Keratinocyte (primary cell): Measurements from ENCODE around the gene MZT2A. TPM values are rescaled to one million over a fixed set of nuclear protein-coding genes. Genes with fewer than 3 reads are reported as not detected.
A peak's percentile ranks its signal among the peaks of the same experiment; 100 is the strongest.
"Not testable (repeated sequence)": the region's sequence is repeated elsewhere in the genome, so short reads cannot be mapped to it uniquely, and the experiment has no call there.

Experiments used
- DNase-seq: peaks from one replicate; pipeline ENCODE4 v3.0.0-alpha.2; 2011; ENCODE audit warnings: low read depth, missing footprints, low spot score
- FAIRE-seq: peaks from 2 replicates; lab custom pipeline; 2011; peaks lifted over from hg19 to GRCh38; lab: Jason Lieb, UNC
- H2AFZ ChIP-seq: 2 replicates; pipeline ENCODE4 v1.6.0; 2012; ENCODE audit warnings: low read length, control low read depth, inconsistent platforms; ENCODE audit not compliant: control insufficient read depth
- H3K27ac ChIP-seq: 2 replicates; pipeline ENCODE4 v1.5.1; 2011; ENCODE audit warnings: low read length; ENCODE audit not compliant: control insufficient read depth, insufficient read depth
- H3K27me3 ChIP-seq: 3 replicates; pipeline ENCODE4 v1.6.0; 2011; ENCODE audit warnings: low read length; ENCODE audit not compliant: control insufficient read depth, insufficient read depth; ENCODE audit errors: extremely low read depth
- H3K36me3 ChIP-seq, 2 experiments: 2 replicates in 1 of 2; 3 replicates in 1 of 2; pipeline ENCODE4 v1.5.1; 2011; ENCODE audit warnings: low read length in 2 of 2, mild to moderate bottlenecking in 1 of 2; ENCODE audit not compliant: control insufficient read depth in 2 of 2, insufficient read depth in 2 of 2; ENCODE audit errors: extremely low read depth in 1 of 2
- H3K4me1 ChIP-seq: 3 replicates; pipeline ENCODE4 v1.5.1; 2011; ENCODE audit warnings: low read length; ENCODE audit not compliant: control insufficient read depth, insufficient read depth; ENCODE audit errors: extremely low read depth
- H3K4me2 ChIP-seq: 3 replicates; pipeline ENCODE4 v1.6.0; 2011; ENCODE audit warnings: low read depth, low read length; ENCODE audit not compliant: control insufficient read depth, insufficient read depth; ENCODE audit errors: extremely low read depth
- H3K4me3 ChIP-seq, 3 experiments: fragments of 200-600 bp in 1 of 3; sonication (generic) in 1 of 3; 2 replicates in 2 of 3; 3 replicates in 1 of 3; pipeline ENCODE4 v1.5.1; 2011 to 2016; ENCODE audit warnings: low read length in 3 of 3, mild to moderate bottlenecking in 3 of 3, control low read depth in 2 of 3, inconsistent platforms in 1 of 3, low read depth in 1 of 3, mixed read lengths in 1 of 3, mixed run types in 1 of 3, moderate library complexity in 1 of 3; ENCODE audit not compliant: control insufficient read depth in 2 of 3, insufficient read depth in 2 of 3; ENCODE audit errors: extremely low read depth in 1 of 3
- H3K79me2 ChIP-seq: 2 replicates; pipeline ENCODE4 v1.6.0; 2012; ENCODE audit warnings: low read length; ENCODE audit not compliant: control insufficient read depth, insufficient read depth
- H3K9ac ChIP-seq: 3 replicates; pipeline ENCODE4 v1.6.0; 2011; ENCODE audit warnings: low read length; ENCODE audit not compliant: control insufficient read depth, insufficient read depth; ENCODE audit errors: extremely low read depth
- H3K9me1 ChIP-seq: 3 replicates; pipeline ENCODE4 v1.6.0; 2011; ENCODE audit warnings: low read length; ENCODE audit not compliant: control insufficient read depth, insufficient read depth; ENCODE audit errors: extremely low read depth
- H3K9me3 ChIP-seq: 2 replicates; pipeline ENCODE4 v1.5.1; 2012; ENCODE audit warnings: low read depth, low read length; ENCODE audit not compliant: control insufficient read depth
- H4K20me1 ChIP-seq: 3 replicates; pipeline ENCODE4 v1.6.0; 2011; ENCODE audit warnings: low read length; ENCODE audit not compliant: control insufficient read depth, insufficient read depth; ENCODE audit errors: extremely low read depth
- dilution Hi-C: fragments of 300-500 bp; cut with MboI; formaldehyde crosslinking; loops from one replicate; pipeline ENCODE4 v1.7.0; 2020; ENCODE audit warnings: low sequenced_read_pairs; ENCODE audit not compliant: extremely low pct_ligation_motif_present
- polyA minus RNA-seq, 3 experiments: library from RNA; depleted of rRNA, polyadenylated mRNA; stranded (reverse); fragments of >200 nt; gene quantifications; 1 replicate in 1 of 3; 2 replicates in 1 of 3; 3 replicates in 1 of 3; pipeline ENCODE4 v1.2.3, GENCODE V29; 2011
- polyA plus RNA-seq, 5 experiments: library from polyadenylated mRNA; depleted of rRNA in 3 of 5; stranded (reverse) in 3 of 5; stranded (forward) in 1 of 5; unstranded in 1 of 5; fragments of >200 nt; gene quantifications; 1 replicate in 1 of 5; 2 replicates in 3 of 5; 3 replicates in 1 of 5; pipeline versions ENCODE4 v1.2.1 to v1.2.3, GENCODE V29; 2011 to 2012; ENCODE audit warnings: missing spikeins in 2 of 5, low read depth in 1 of 5, low replicate concordance in 1 of 5

The MZT2A gene
- 71.2 to 128 TPM (median 82.7 TPM) in 3 replicates for polyA plus RNA-seq
- 9.5 TPM for polyA plus RNA-seq (2011; ENCODE audit: low read depth)
- polyA plus RNA-seq (2011; cell fraction: cytosol; rRNA removed) = 38.8 and 83.3 TPM in 2 replicates
- polyA plus RNA-seq (2011; cell fraction: nucleus; rRNA removed) = 21.0 and 24.1 TPM in 2 replicates
- polyA plus RNA-seq (2012; ENCODE audit: low replicate concordance) = 74.7 and 182 TPM in 2 replicates
- 11.1 to 16.5 TPM (median 11.5 TPM) in 3 replicates for polyA minus RNA-seq
- 123 TPM for polyA minus RNA-seq (2011; cell fraction: cytosol; rRNA and poly(A)+ RNA removed)
- polyA minus RNA-seq (2011; cell fraction: nucleus; rRNA and poly(A)+ RNA removed) = 15.3 and 22.2 TPM in 2 replicates

DNA sequence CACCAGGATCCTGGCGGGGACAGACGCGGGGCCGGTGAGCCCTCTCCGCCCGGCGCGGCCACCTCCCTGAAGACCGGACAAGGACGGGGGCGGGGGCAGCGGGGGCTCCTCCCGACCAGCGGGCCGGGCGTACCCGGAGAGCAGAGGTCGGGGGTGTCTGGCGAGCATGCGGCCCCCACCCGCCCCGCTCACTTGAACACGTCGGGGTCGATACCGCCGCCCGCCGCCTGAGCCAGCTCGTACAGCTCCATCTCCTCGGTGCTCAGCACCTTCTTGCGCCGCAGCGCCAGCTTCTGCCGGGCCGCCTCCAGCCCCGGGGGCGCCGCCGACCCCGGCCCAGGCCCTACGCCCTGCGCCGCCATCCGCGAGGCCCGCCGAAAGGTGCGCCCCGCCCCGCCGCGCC lies at the start of gene MZT2A:
Gene MZT2A, minus strand, starts transcription at position 383 of the 403 bp plus-strand sequence. Its CDS starts 21 bp downstream, at position 362.
- dilution Hi-C loops = not testable (repeated sequence)

DNA sequence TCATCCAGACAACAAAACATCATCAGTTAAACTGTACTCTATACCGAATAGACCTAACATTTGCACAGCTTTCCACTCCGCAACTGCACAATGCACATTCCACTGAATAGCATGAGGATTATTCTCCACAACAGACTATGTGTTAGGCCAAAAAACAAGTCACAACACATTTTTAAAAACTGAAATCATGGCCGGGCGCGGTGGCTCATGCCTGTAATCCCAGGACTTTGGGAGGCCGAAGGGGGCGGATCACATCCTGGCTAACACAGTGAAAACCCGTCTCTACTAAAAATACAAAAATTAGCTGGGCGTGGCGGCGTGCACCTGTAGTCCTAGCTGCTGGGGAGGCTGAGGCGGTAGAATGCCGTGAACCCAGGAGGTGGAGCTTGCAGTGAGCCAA lies 46.7 kb upstream of the MZT2A start:
- H3K4me3 ChIP-seq, H3K9me1 ChIP-seq, H3K36me3 ChIP-seq, H3K27ac ChIP-seq, H3K79me2 ChIP-seq, H3K4me2 ChIP-seq, H4K20me1 ChIP-seq, dilution Hi-C loops, DNase-seq, H3K9ac ChIP-seq, H3K27me3 ChIP-seq, H2AFZ ChIP-seq, H3K9me3 ChIP-seq, FAIRE-seq, H3K4me1 ChIP-seq: not testable (repeated sequence)

More for the DNA sequence above, at the start of gene MZT2A:
- Histone ChIP-seq H3K9ac (peak within 1 kb of the TSS; percentile 97), H3K27ac (peak within 1 kb of the TSS; percentile 86), H3K4me3 (peak within 1 kb of the TSS; percentile 82 to 91 (median 82)), H2AFZ (peak within 1 kb of the TSS; percentile 98), H3K79me2 (peaks cover 76% of the 10 kb centered on the region), H3K4me2 (peak within 1 kb of the TSS; percentile 85)
- H4K20me1 ChIP-seq, FAIRE-seq, H3K9me3 ChIP-seq, DNase-seq, H3K36me3 ChIP-seq, H3K9me1 ChIP-seq, H3K27me3 ChIP-seq, H3K4me1 ChIP-seq: not testable (repeated sequence)

DNA sequence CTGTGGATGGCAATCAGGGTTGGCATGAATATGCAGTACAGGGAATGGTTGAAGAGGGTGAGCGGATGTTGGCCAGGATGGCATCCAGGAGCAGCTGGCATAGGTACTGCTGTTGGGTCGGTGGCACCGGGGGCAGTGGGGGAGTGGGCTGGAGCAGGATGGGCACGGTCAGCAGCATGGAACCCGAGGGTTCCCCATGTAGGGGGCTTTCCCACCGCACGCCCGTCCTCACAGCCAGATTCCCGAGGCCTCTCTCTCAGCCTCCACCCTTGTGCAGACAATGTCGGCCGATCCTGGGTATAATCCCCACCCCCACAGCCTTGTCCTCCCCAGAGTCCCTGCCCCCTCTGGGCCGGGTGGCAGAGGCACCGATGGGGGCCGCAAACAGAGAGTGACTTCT lies 44.6 kb upstream of the MZT2A start:
- H3K4me1 ChIP-seq, H3K4me2 ChIP-seq, FAIRE-seq: not testable (repeated sequence)

DNA sequence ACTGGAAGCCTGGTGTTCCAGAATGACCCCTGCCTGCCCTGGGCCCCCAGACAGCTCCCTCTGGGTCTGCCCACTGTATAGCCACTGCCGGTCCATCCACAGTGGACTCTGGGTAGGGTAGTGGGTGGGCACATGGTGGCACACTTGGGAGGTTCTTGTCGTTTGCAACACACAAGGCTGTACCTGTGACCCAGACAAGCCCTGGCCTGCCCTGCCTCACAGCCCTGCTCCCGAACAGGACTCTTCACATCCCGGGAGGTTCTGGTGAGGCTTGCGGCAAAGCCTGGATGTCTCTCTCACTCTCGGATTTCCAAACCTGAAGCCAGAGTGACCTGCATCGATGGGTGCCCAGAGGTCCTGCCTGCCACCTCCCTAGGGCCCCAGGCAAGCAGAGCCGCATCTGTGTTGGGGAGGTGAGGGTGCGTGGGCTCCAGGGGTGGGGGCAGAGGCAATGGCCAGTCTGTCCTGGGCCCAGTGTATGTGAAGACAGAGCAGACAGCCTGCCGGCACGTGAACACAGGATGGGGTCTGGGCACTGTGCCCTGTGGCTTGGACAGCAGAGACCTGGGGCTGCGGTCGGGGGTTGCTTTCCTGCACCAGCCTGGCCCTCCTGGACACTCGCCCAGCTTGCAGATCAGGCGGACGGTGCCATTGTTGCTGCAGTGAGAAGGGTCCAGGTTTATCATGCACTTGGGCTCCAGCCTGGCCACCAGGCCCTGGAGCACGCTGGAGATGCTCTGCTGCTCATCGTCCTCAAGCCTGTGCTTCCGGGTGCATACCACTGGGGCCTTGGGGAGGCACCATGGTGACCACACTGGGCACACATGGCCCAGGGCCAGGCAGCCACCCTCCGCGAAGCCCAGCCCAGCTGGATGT lies 44.0 kb upstream of the MZT2A start:
- peak; percentile 63 for FAIRE-seq
- DNase-seq, H3K9ac ChIP-seq: not testable (repeated sequence)

More for the DNA sequence above, 44.6 kb upstream of the MZT2A start:
- dilution Hi-C loops, DNase-seq, H3K79me2 ChIP-seq, H3K9ac ChIP-seq, H4K20me1 ChIP-seq, H3K27ac ChIP-seq, H3K9me1 ChIP-seq, H3K4me3 ChIP-seq, H2AFZ ChIP-seq, H3K36me3 ChIP-seq, H3K27me3 ChIP-seq, H3K9me3 ChIP-seq: not testable (repeated sequence)

More for the DNA sequence above, 44.0 kb upstream of the MZT2A start:
- H3K4me3 ChIP-seq, H3K27ac ChIP-seq, dilution Hi-C loops, H3K27me3 ChIP-seq, H3K4me2 ChIP-seq, H3K9me3 ChIP-seq, H3K36me3 ChIP-seq, H4K20me1 ChIP-seq, H3K4me1 ChIP-seq, H3K9me1 ChIP-seq, H3K79me2 ChIP-seq: not testable (repeated sequence)
- peak overlapping the region; percentile 15 for H2AFZ ChIP-seq
